Osteoblast (primary cell): ENCODE data around the gene RPS6KA5. TPM values are rescaled to one million over a fixed set of nuclear protein-coding genes. Genes with fewer than 3 reads are reported as not detected.

Experiments used
- DNase-seq: peaks from one replicate; pipeline ENCODE4 v3.0.0; 2011; ENCODE audit warnings: low spot score, mixed read lengths; ENCODE audit not compliant: insufficient read length; ENCODE audit errors: missing footprints
- H2AFZ ChIP-seq: 2 replicates; pipeline ENCODE4 v1.6.0; 2011; ENCODE audit warnings: mild to moderate bottlenecking, low read length
- H3K27ac ChIP-seq: 2 replicates; pipeline ENCODE4 v1.5.1; 2011; ENCODE audit warnings: mild to moderate bottlenecking, low read depth, low read length, moderate library complexity
- H3K27me3 ChIP-seq: 2 replicates; pipeline ENCODE4 v1.6.0; 2012; ENCODE audit warnings: mild to moderate bottlenecking, control low read depth, inconsistent platforms, low read length, moderate library complexity; ENCODE audit not compliant: insufficient read depth
- H3K36me3 ChIP-seq: 2 replicates; pipeline ENCODE4 v1.5.1; 2011; ENCODE audit warnings: mild to moderate bottlenecking, low read length, control low read depth, moderate library complexity; ENCODE audit not compliant: insufficient read depth
- H3K4me1 ChIP-seq: 2 replicates; pipeline ENCODE4 v1.5.1; 2011; ENCODE audit warnings: mild to moderate bottlenecking, low read length, control low read depth, moderate library complexity; ENCODE audit not compliant: insufficient read depth
- H3K4me2 ChIP-seq: 2 replicates; pipeline ENCODE4 v1.6.0; 2011; ENCODE audit warnings: mild to moderate bottlenecking, low read length; ENCODE audit not compliant: insufficient read depth
- H3K4me3 ChIP-seq: fragments of 200-600 bp; sonication (generic); 3 replicates; pipeline ENCODE4 v1.5.1; 2012; ENCODE audit warnings: mild to moderate bottlenecking, low read length, inconsistent platforms; ENCODE audit not compliant: insufficient read depth
- H3K79me2 ChIP-seq: 2 replicates; pipeline ENCODE4 v1.6.0; 2012; ENCODE audit warnings: mild to moderate bottlenecking, low read length, control low read depth, inconsistent platforms; ENCODE audit not compliant: insufficient read depth
- H3K9me3 ChIP-seq: 2 replicates; pipeline ENCODE4 v1.5.1; 2011; ENCODE audit warnings: low read depth, low read length, control low read depth
- H4K20me1 ChIP-seq: 2 replicates; pipeline ENCODE4 v1.6.0; 2012; ENCODE audit warnings: mild to moderate bottlenecking, low read length, control low read depth; ENCODE audit not compliant: insufficient read depth
- CTCF ChIP-seq: IDR thresholded peaks from 2 replicates; pipeline ENCODE4 v1.5.1; 2011; ENCODE audit warnings: mild to moderate bottlenecking, low read depth, low read length, moderate library complexity; ENCODE audit errors: extremely low read depth
- total RNA-seq: library from RNA; depleted of rRNA; stranded (reverse); fragments of >200 nt; gene quantifications from 2 replicates; pipeline ENCODE4 v1.2.3, GENCODE V29; 2012

Gene RPS6KA5
- total RNA-seq, 1 donor: 1.4 TPM

GRCh38 chr14:90807060-90807459 is 253.4 kb downstream of the RPS6KA5 start:
- H3K27me3 ChIP-seq: no peaks in the 10 kb centered on the region
- H3K4me1 ChIP-seq: peaks cover 9% of the 10 kb centered on the region
- no peak overlapping the region for H3K4me3 ChIP-seq
- H2AFZ ChIP-seq: no peak overlapping the region
- DNase-seq: peak; percentile 37
- TF ChIP-seq CTCF: no peak
- no peak overlapping the region for H3K27ac ChIP-seq
- H3K4me2 ChIP-seq: no peak overlapping the region
- H3K9me3 ChIP-seq: no peaks in the 10 kb centered on the region
- peaks cover 28% of the 10 kb centered on the region for H4K20me1 ChIP-seq
- peaks cover 32% of the 10 kb centered on the region for H3K79me2 ChIP-seq
- H3K36me3 ChIP-seq: no peaks in the 10 kb centered on the region

- Histone ChIP-seq H3K27ac (no peak overlapping the region), H3K4me2 (no peak overlapping the region), H3K9me3 (no peaks in the 10 kb centered on the region), H2AFZ (no peak overlapping the region), H3K4me3 (no peak overlapping the region), H3K27me3 (no peaks in the 10 kb centered on the region), H3K36me3 (no peaks in the 10 kb centered on the region), H3K4me1 (peaks cover 9% of the 10 kb centered on the region), H3K79me2 (peaks cover 22% of the 10 kb centered on the region), H4K20me1 (peaks cover 18% of the 10 kb centered on the region)
- TF ChIP-seq CTCF: no peak
- peak; percentile 44 for DNase-seq
These were observed 254.5 kb downstream of the RPS6KA5 start for GRCh38 chr14:90805662-90806540.

- Histone ChIP-seq H3K36me3 (no peaks in the 10 kb centered on the region), H3K27me3 (no peaks in the 10 kb centered on the region), H3K4me1 (peaks cover 9% of the 10 kb centered on the region), H3K4me3 (no peak overlapping the region), H4K20me1 (peaks cover 18% of the 10 kb centered on the region), H2AFZ (no peak overlapping the region), H3K9me3 (no peaks in the 10 kb centered on the region), H3K4me2 (no peak overlapping the region), H3K27ac (no peak overlapping the region), H3K79me2 (peaks cover 20% of the 10 kb centered on the region)
- no peak for TF ChIP-seq CTCF
- DNase-seq: peak; percentile 27
These were observed 255.4 kb downstream of the RPS6KA5 start for GRCh38 chr14:90805084-90805391.

- no peak overlapping the region for H3K4me2 ChIP-seq
- no peak overlapping the region for H3K4me3 ChIP-seq
- no peaks in the 10 kb centered on the region for H3K36me3 ChIP-seq
- peak; percentile 32 for DNase-seq
- no peak for TF ChIP-seq CTCF
- no peak overlapping the region for H3K27ac ChIP-seq
- peaks cover 17% of the 10 kb centered on the region for H3K79me2 ChIP-seq
- peaks cover 18% of the 10 kb centered on the region for H4K20me1 ChIP-seq
- no peaks in the 10 kb centered on the region for H3K27me3 ChIP-seq
- no peaks in the 10 kb centered on the region for H3K9me3 ChIP-seq
- no peak overlapping the region for H2AFZ ChIP-seq
- peaks cover 9% of the 10 kb centered on the region for H3K4me1 ChIP-seq
These were observed 256.0 kb downstream of the RPS6KA5 start for GRCh38 chr14:90804292-90805083.
